GM21737 (cell line): ENCODE data around the gene SECTM1.

Source experiments
- ATAC-seq: cut with Tn5 transposase; IDR thresholded peaks from one replicate; pipeline ENCODE4 v1.9.1; 2021; ENCODE audit warnings: mild to moderate bottlenecking, moderate library complexity; ENCODE audit not compliant: unreplicated experiment

SECTM1 gene

GRCh38 chr17:82329683-82330321 lies 3.8 kb downstream of the SECTM1 start:
- no peak for ATAC-seq

- no peak for ATAC-seq
These were observed 4.5 kb downstream of the SECTM1 start for GRCh38 chr17:82328994-82329507.

GRCh38 chr17:82328141-82328993 lies 5.2 kb downstream of the SECTM1 start:
- ATAC-seq: no peak

GRCh38 chr17:82327757-82328140 lies 5.8 kb downstream of the SECTM1 start:
- ATAC-seq: no peak

DNA sequence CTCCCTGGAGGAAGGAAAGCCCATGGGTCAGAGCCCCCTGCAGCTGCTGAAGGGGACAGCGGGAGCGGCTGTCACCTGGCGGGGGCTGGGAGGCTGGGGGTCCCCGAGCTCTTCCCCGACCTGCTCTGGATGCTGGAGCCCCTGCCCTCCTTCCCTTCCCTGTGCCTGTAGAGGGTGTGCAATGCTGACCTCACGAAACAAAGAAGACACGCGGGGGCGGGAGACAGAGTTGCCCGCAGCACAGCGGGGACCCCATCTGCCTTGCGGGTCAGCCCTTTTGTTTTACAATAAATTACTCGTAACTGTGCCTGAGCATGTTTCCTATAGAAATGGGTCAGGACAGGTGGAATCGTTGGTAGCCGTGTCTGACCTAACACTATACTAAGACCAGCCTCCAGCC lies 6.3 kb downstream of the SECTM1 start:
- ATAC-seq: no peak

DNA sequence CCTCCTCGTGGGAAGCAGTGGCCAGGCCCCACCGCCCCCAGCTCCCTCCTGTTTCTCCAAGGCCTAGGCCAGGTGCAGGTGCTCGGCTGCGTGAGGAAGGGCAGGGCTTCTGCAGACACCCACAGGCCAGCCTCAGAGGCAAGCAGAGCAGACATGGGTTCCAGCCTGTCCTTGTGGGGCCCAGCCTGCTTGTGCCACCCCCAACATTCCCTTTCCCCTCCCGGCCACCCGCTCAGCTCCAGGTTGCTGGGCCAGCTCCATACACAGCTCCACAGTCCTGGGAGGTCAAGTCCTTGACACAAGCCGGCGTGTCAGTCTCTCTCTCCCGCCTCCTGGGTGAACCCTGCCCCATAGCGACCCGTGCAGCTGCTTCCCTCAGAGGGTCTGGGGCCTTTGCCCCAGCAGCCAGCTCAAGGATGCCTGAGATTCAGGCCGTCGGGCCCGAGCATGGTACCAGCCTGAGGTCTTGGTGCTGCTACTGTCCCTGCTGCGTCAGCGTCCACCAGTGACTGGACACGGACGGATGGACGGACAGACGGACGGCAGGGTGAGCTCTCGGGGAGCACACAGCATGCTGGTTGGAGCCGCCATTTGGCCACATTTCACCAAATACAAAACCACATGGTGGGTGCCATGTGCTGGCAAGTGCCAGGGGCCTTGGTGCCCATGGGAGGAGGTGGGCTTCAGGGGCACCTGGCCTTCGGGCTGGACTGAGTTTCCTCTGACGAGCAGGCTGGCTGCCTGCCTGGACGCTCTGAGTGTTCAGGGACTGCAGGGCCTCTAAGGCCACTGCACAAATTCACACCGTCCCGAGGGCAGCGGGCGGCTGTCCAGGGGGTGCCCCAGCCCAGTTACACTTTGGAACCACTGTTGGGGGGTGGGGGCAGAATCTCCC lies 8.0 kb downstream of the SECTM1 start:
- ATAC-seq: no peak

DNA sequence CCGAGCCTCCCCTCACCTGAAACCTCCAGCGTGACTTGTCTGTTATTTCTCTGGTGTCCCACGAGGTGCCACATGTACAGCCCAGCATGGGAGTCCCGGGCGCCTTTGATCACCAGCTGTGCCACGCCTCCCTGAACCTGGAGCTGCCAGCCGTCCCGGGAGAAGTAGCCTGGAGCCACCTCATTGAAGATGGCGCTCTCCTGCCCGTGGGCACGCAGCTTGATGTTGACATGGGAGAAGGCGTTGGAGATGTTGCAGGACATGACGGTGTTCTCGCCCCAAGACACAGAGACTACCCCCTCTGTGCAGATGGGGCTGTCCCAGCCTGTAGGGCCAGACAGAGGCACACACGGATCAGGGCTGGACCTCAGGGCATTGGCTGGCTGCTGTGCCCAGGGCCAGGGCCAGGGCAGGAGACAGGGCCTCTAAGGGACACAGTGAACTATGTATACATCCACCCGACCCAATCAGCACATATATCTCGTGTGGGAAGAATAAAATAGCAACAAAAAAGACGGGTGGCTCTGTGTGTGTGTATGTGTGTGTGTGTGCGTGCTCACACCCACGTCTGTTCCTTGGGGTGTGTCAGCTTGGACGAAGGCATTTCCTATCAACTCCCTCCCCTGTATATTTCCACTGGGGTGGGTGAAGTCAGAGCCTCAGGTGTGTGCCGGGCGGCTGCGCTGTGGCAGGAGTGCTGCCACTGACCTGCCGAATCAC lies 8.8 kb downstream of the SECTM1 start:
- no peak for ATAC-seq

DNA sequence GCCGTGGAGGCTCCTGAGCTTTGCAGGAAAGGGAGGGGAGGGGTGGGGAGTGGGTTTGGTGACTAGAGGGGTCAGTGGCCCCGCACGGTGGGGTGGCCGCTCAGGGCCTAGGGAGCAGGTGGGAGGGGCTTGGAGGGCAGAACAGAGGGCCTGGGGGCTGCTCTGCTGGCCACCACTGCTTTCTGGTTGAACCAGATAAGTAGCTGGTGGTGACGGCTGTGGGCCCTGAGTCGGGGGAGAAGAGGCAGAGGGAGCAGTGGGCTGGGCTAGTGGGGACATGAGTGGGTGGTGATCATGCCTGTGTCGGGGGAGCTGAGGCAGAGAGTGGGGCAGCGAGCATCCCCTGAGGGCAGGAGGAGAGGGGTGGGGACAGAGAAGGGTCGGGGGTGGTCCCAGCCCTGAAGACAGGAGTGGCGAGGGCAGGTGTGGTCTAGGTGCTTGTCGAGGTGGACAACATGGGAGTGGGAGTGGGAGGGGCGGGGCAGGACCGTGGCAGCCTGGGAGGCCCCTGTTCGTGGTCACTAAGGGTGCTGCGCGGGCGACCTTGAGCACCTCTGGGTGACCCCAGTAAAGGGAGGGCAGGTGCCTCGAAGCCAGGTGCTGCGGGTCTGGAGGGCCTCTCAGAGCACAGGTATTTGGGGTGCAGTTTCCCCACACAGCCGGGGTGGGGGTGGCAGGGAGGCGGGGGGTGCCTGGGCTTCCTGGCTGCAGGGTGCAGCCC lies 9.9 kb downstream of the SECTM1 start:
- no peak for ATAC-seq

DNA sequence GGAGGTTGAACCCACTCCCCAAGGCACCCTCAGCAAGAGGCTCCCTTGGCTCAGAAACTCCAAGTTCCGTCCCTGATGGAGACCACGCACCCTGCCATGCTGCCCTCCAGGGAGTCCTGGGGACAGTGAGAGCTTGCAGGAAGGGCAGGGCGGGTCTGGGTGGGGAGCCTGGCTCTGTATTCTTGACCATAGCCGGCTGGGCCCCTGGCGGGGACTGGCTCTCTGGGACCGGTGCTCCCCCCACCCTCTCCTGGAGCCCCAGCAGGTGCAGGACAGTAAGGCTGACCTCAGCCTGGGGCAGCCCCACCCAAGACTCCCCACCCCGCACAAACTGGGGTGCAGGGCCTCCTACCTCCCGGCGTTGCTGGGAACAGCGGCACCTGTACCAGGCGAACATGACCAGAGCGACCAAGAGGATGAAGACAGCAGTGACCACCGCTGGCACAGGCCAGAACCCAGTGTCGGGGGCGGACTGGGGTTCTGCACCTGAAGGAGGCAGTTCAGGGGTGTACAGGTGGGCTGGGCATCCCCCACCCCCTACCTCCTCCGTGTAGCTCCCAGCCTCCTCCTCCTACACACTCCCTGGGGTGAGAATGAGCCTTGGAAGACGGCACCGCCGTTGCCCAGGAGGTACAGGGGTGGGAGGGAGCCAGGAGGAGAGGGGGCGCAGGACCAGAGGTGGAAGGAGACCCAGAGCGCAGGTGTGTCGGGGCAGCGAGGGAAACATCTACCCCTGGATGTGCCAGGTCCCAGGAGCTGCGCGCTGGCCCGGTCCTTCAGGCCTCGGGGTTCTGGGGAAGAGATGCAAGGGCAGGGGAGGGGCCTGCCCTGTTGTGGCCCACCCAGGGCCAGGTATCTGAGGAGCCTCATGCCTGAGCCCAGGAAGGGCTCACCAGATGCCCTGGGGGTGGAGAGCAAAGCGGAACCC lies 10.8 kb downstream of the SECTM1 start:
- no peak for ATAC-seq

- ATAC-seq: no peak
These were observed 11.6 kb downstream of the SECTM1 start for GRCh38 chr17:82321947-82322466.

GRCh38 chr17:82320956-82321927 lies 12.3 kb downstream of the SECTM1 start:
- no peak for ATAC-seq

GRCh38 chr17:82320140-82320840 lies 13.3 kb downstream of the SECTM1 start:
- no peak for ATAC-seq

GRCh38 chr17:82319619-82320062 lies 13.9 kb downstream of the SECTM1 start:
- ATAC-seq: no peak

DNA sequence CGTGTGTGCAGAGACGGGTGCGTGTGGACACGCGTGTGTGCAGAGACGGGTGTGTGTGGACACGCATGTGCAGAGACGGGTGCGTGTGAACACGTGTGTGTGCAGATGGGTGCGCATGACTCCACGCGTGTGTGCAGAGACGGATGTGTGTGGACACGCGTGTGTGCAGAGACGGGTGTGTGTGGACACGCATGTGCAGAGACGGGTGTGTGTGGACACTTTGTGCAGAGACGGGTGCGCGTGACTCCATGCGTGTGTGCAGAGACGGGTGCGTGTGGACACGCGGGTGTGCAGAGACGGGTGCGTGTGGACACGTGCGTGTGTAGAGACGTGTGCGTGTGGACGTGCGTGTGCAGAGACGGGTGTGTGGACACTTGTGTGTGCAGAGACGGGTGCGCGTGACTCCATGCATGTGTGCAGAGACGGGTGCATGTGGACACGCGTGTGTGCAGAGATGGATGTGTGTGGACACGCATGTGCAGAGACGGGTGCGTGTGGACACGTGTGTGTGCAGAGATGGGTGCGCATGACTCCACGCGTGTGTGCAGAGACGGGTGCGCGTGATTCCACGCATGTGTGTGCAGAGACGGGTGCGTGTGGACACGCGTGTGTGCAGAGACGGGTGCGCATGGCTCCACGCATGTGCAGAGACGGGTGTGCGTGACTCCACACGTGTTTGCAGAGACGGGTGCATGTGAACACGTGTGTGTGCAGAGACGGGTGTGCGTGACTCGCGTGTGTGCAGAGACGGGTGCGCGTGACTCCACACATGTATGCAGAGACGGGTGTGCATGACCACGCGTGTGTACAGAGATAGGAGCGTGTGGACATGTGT lies 14.6 kb downstream of the SECTM1 start:
- no peak for ATAC-seq

GRCh38 chr17:82318169-82318498 lies 15.4 kb downstream of the SECTM1 start:
- ATAC-seq: no peak
